PC-3 (cell line): ENCODE results near the gene NAPB. TPM values are rescaled to one million over a fixed set of nuclear protein-coding genes. Genes with fewer than 3 reads are reported as not detected.

Experiments used
- ATAC-seq: fragments of 200-7000 bp; cut with Tn5 transposase; 2 replicates; pipeline ENCODE4 v1.9.1; 2020; ENCODE audit warnings: mild to moderate bottlenecking, moderate library complexity
- BruUV-seq: library from RNA; stranded (reverse); fragments of 400-500 nt; replicated peaks from 2 replicates; lab custom pipeline; 2021; lab: Mats Ljungman, UMichigan
- CTCF ChIA-PET: fragments of 300-600 bp; sonication (Branson Sonifier 250); formaldehyde crosslinking; loops from one replicate; lab custom pipeline; 2022; ENCODE audit warnings: antibody characterized with exemption; lab: Charles Lee
- POLR2A ChIA-PET: fragments of 300-600 bp; sonication (Branson Sonifier 250); formaldehyde crosslinking; loops from one replicate; lab custom pipeline; 2022; ENCODE audit warnings: antibody characterized with exemption; ENCODE audit not compliant: unreplicated experiment; lab: Charles Lee
- DNase-seq: peaks from one replicate; pipeline ENCODE4 v3.0.0-alpha.2; 2015
- H2AFZ ChIP-seq: fragments of 300-600 bp; sonication (generic); 2 replicates; pipeline ENCODE4 v1.6.0; 2016; ENCODE audit warnings: antibody characterized with exemption, low read length
- H3F3A ChIP-seq: fragments of 300-600 bp; sonication (generic); one replicate; pipeline ENCODE4 v1.6.0; 2017; ENCODE audit warnings: antibody characterized with exemption, low read length, control low read depth, mild to moderate bottlenecking; ENCODE audit not compliant: unreplicated experiment
- H3K27ac ChIP-seq: fragments of 300-600 bp; sonication (generic); 2 replicates; pipeline ENCODE4 v1.5.1; 2016; ENCODE audit warnings: mild to moderate bottlenecking, low read length
- H3K27me3 ChIP-seq: fragments of 300-600 bp; sonication (generic); 2 replicates; pipeline ENCODE4 v1.6.1; 2016; ENCODE audit warnings: low read length, mixed read lengths
- H3K36me3 ChIP-seq: fragments of 300-600 bp; sonication (generic); 2 replicates; pipeline ENCODE4 v1.6.1; 2016; ENCODE audit warnings: low read depth, mixed run types, low read length, mixed read lengths
- H3K4me1 ChIP-seq: fragments of 300-600 bp; sonication (generic); 2 replicates; pipeline ENCODE4 v1.5.1; 2016; ENCODE audit warnings: low read length; ENCODE audit not compliant: insufficient read depth
- H3K4me2 ChIP-seq: fragments of 300-600 bp; sonication (generic); 2 replicates; pipeline ENCODE4 v1.6.0; 2016; ENCODE audit warnings: low read length
- H3K4me3 ChIP-seq: fragments of 300-600 bp; sonication (generic); 2 replicates; pipeline ENCODE4 v1.5.1; 2016; ENCODE audit warnings: mild to moderate bottlenecking, low read length, mixed read lengths
- H3K79me2 ChIP-seq: fragments of 300-600 bp; sonication (generic); 2 replicates; pipeline ENCODE4 v1.6.1; 2017; ENCODE audit warnings: low read length, mixed read lengths
- H3K9ac ChIP-seq: fragments of 300-600 bp; sonication (generic); 2 replicates; pipeline ENCODE4 v1.6.0; 2016; ENCODE audit warnings: mild to moderate bottlenecking, low read length
- H3K9me2 ChIP-seq: fragments of 300-600 bp; sonication (generic); replicated peaks from 2 replicates; pipeline ENCODE4 v1.6.1; 2016; ENCODE audit warnings: mixed run types, low read length, mixed read lengths
- H3K9me3 ChIP-seq: fragments of 300-600 bp; sonication (generic); 2 replicates; pipeline ENCODE4 v1.6.1; 2016; ENCODE audit warnings: low read length, mixed read lengths
- H4K20me1 ChIP-seq: fragments of 300-600 bp; sonication (generic); 2 replicates; pipeline ENCODE4 v1.6.1; 2016; ENCODE audit warnings: low read length, mixed read lengths
- EZH2 ChIP-seq: fragments of 300-600 bp; sonication (generic); IDR thresholded peaks from one replicate; pipeline ENCODE4 v1.6.1; 2017; ENCODE audit warnings: antibody characterized with exemption, mild to moderate bottlenecking, low read length; ENCODE audit not compliant: unreplicated experiment
- EZH2phosphoT487 ChIP-seq: fragments of 300-600 bp; sonication (generic); IDR thresholded peaks from 2 replicates; pipeline ENCODE4 v1.6.1; 2018; ENCODE audit warnings: mild to moderate bottlenecking, antibody characterized with exemption, low read length, borderline replicate concordance
- intact Hi-C: fragments of 100-400 bp; cut with micrococcal nuclease; formaldehyde crosslinking; loops from 2 replicates; pipeline ENCODE4 v1.9.0; 2023
- total RNA-seq: library from RNA; depleted of rRNA; stranded (reverse); fragments of >200 nt; gene quantifications from 2 replicates; pipeline ENCODE4 v1.2.3, GENCODE V29; 2014
- TF ChIP-seq, protein P1 (sequence below): fragments of 300-600 bp; sonication (generic); conservative IDR thresholded peaks from 2 replicates; pipeline ENCODE4 v1.5.1; 2017; ENCODE audit warnings: antibody characterized with exemption, low read depth, mild to moderate bottlenecking, low read length

NAPB gene
- total RNA-seq, 1 experiment from 2014 or later: 7.8 TPM

DNA sequence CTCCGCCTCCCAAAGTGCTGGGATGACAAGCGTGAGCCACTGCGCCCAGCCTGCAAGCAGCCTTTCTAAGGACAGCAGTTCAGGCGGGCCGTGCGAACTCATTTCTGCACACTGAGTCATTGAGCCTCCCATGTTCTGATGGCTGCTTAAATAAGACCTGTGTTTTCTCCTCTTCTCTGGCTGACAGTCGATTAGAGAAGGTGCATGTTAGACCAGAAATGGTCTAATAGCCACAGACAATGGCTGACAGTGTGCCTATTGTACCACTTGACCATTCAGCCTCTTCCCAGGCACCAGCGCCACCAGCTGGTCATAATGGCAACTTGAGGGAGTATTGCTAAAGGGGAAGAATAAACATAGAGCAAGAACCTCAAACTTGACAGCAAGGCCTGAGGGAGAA lies 25.2 kb upstream of the NAPB start:
- Histone ChIP-seq H3K4me3 (no peak overlapping the region), H2AFZ (no peak overlapping the region), H3K9me3 (no peaks in the 10 kb centered on the region), H3K79me2 (no peaks in the 10 kb centered on the region), H3K9me2 (no peaks in the 10 kb centered on the region), H3K36me3 (no peaks in the 10 kb centered on the region), H3K4me2 (no peak overlapping the region), H3K27me3 (peaks cover 14% of the 10 kb centered on the region; the same call in 1 of the 2 replicates), H3K27ac (no peak overlapping the region), H3K9ac (no peak overlapping the region), H3F3A (no peaks in the 10 kb centered on the region), H3K4me1 (peaks cover 10% of the 10 kb centered on the region), H4K20me1 (no peaks in the 10 kb centered on the region)
- ChIA-PET POLR2A (no interaction called here), CTCF (no interaction called here)
- no TSS peak for BruUV-seq
- DNase-seq (peak; percentile 60), ATAC-seq (peak; percentile 12; the same call in 1 of the 2 replicates)
- intact Hi-C loops: no loop called here
- TF ChIP-seq EZH2: no peak
- TF ChIP-seq, protein P1, sequence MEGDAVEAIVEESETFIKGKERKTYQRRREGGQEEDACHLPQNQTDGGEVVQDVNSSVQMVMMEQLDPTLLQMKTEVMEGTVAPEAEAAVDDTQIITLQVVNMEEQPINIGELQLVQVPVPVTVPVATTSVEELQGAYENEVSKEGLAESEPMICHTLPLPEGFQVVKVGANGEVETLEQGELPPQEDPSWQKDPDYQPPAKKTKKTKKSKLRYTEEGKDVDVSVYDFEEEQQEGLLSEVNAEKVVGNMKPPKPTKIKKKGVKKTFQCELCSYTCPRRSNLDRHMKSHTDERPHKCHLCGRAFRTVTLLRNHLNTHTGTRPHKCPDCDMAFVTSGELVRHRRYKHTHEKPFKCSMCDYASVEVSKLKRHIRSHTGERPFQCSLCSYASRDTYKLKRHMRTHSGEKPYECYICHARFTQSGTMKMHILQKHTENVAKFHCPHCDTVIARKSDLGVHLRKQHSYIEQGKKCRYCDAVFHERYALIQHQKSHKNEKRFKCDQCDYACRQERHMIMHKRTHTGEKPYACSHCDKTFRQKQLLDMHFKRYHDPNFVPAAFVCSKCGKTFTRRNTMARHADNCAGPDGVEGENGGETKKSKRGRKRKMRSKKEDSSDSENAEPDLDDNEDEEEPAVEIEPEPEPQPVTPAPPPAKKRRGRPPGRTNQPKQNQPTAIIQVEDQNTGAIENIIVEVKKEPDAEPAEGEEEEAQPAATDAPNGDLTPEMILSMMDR: peak; percentile 69
- TF ChIP-seq EZH2phosphoT487: no peak

DNA sequence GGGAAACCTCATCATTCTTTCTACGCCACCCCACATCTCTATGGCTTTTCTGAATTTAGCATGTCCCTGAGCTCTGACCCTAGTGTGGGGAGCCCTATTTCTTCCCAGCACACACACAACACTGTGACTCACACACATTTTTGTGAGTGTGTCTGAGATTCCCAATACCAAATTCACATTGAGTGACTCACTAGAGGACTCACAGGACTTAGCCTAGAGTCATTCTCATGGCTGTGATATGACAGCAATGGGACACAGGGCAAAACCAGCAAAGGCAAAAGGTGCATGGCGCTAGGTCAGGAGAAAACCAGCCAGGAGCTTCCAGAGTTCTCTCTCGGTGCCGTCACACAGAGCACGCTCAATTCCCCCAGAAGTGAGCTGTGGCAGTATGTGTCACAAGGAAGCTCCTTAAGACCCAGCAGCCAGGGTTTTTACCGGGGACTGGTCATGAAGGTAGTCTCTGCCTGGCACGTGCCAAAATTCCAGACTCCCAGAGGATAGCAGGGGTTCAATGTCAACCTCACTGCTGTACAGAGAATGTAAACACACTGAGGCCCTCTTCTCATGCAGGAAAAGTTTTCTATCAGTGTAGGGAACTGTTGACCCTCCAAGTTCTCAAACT lies 24.4 kb upstream of the NAPB start:
- Histone ChIP-seq H3K9me2 (no peaks in the 10 kb centered on the region), H3K4me2 (peak overlapping the region; percentile 44), H3K27ac (no peak overlapping the region), H2AFZ (peak overlapping the region; percentile 28; the same call in 1 of the 2 replicates), H3K9ac (no peak overlapping the region), H3K9me3 (no peaks in the 10 kb centered on the region), H3K4me1 (peaks cover 10% of the 10 kb centered on the region), H3K27me3 (peaks cover 6% of the 10 kb centered on the region; the same call in 1 of the 2 replicates), H4K20me1 (no peaks in the 10 kb centered on the region), H3K36me3 (no peaks in the 10 kb centered on the region), H3K79me2 (no peaks in the 10 kb centered on the region), H3K4me3 (no peak overlapping the region), H3F3A (no peaks in the 10 kb centered on the region)
- ChIA-PET CTCF (interaction anchor here (1.3 kb wide), 1 partner anchor 96 kb away, joined by 4 read pairs; no protein-coding TSS in a partner anchor), POLR2A (no interaction called here)
- intact Hi-C loops: no loop called here
- no TSS peak for BruUV-seq
- peak; percentile 75 for ATAC-seq
- TF ChIP-seq EZH2 (no peak), EZH2phosphoT487 (no peak)
- TF ChIP-seq, protein P1: no peak
- DNase-seq: peak; percentile 93

DNA sequence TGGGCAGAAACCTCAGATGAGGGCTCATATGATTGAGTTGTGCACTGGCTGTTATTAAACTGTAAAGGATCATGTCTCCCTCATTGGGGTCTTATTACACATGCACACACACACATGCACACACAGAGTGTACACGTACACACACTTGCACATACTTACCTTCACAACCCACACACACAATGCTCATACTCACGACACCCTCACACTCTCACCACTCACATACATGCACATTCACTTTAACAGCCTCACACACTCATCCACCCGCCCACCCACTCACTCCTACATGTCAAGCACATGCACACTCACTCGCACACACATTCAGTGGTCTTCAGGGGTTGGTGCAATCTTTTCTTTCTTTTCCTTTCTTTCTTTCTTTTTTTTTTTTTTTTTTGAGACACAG lies 23.6 kb upstream of the NAPB start:
- no peaks in the 10 kb centered on the region for H3K27me3 ChIP-seq
- H3K4me1 ChIP-seq: peaks cover 10% of the 10 kb centered on the region
- H3K9ac ChIP-seq: no peak overlapping the region
- ATAC-seq (no peak), DNase-seq (no peak)
- POLR2A ChIA-PET: no interaction called here
- H2AFZ ChIP-seq: no peak overlapping the region
- no peaks in the 10 kb centered on the region for H3K9me2 ChIP-seq
- H3K4me3 ChIP-seq: no peak overlapping the region
- H3K79me2 ChIP-seq: no peaks in the 10 kb centered on the region
- intact Hi-C loops: no loop called here
- TF ChIP-seq, protein P1: no peak
- TF ChIP-seq EZH2 (no peak), EZH2phosphoT487 (no peak)
- no TSS peak for BruUV-seq
- no peak overlapping the region for H3K27ac ChIP-seq
- no peaks in the 10 kb centered on the region for H4K20me1 ChIP-seq
- no peaks in the 10 kb centered on the region for H3K36me3 ChIP-seq
- H3K9me3 ChIP-seq: no peaks in the 10 kb centered on the region
- CTCF ChIA-PET: interaction anchor here (1.3 kb wide), 1 partner anchor 95 kb away, joined by 4 read pairs; no protein-coding TSS in a partner anchor
- H3K4me2 ChIP-seq: no peak overlapping the region
- H3F3A ChIP-seq: no peaks in the 10 kb centered on the region
